ENCODE results near the gene CGB3.

DNA sequence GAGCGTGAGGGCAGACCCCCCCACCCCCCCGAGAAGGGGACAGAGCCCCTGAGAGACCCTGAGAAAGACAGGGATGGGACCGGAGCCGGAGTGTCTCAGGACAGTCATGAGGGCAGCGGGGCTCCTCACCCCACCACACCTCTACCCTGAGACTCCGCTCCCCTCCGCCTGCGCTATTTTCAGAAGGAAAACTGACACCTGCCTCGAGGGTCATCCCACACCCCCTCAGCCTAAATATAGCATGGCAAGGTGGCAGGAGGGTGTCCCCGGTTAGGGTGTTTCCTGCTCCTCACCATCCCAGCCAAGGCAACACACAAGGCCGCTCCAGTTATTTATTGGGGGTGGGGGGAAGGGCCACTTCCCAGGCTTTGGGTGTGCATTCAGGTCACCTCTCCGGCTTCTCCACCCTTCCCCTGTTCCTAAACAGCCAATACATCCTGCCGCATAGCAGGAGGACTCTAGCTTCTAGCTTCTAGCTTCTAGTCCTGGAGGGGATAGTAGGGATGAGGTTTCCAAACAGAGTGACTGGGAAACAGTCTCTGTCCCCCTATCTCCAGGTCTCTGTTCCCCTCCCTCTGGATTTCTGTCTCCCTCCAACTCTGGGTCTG, 41.9 kb upstream of the CGB3 start:
- TF ChIP-seq, protein P1, sequence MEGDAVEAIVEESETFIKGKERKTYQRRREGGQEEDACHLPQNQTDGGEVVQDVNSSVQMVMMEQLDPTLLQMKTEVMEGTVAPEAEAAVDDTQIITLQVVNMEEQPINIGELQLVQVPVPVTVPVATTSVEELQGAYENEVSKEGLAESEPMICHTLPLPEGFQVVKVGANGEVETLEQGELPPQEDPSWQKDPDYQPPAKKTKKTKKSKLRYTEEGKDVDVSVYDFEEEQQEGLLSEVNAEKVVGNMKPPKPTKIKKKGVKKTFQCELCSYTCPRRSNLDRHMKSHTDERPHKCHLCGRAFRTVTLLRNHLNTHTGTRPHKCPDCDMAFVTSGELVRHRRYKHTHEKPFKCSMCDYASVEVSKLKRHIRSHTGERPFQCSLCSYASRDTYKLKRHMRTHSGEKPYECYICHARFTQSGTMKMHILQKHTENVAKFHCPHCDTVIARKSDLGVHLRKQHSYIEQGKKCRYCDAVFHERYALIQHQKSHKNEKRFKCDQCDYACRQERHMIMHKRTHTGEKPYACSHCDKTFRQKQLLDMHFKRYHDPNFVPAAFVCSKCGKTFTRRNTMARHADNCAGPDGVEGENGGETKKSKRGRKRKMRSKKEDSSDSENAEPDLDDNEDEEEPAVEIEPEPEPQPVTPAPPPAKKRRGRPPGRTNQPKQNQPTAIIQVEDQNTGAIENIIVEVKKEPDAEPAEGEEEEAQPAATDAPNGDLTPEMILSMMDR (IDR thresholded peaks at IDR 0.05), result no peak
- no peak for TF ChIP-seq EZH2 (IDR thresholded peaks at IDR 0.05)
